Amygdala (tissue), 56 donors: ENCODE measurements around the gene TSPAN13.
A peak's percentile ranks its signal among the peaks of the same experiment; 100 is the strongest.
"Not testable (repeated sequence)": the region's sequence is repeated elsewhere in the genome, so short reads cannot be mapped to it uniquely, and the experiment has no call there.

ENCODE experiments used
- DNase-seq, 56 donors: peaks; one replicate each; lab custom pipeline; 2025; lab: John Stamatoyannopoulos, UW

Gene TSPAN13

GRCh38 chr7:16739863-16740622 is 13.5 kb upstream of the TSPAN13 start:
- no peak for DNase-seq

- DNase-seq: no peak
These were observed 13.0 kb upstream of the TSPAN13 start for GRCh38 chr7:16740623-16740953.

GRCh38 chr7:16740996-16741395 is 12.6 kb upstream of the TSPAN13 start:
- DNase-seq: no peak

- no peak for DNase-seq
These were observed 11.9 kb upstream of the TSPAN13 start for GRCh38 chr7:16741676-16742075.

GRCh38 chr7:16742547-16742946 is 11.0 kb upstream of the TSPAN13 start:
- no peak for DNase-seq

- DNase-seq: no peak
These were observed 10.3 kb upstream of the TSPAN13 start for GRCh38 chr7:16743236-16743635.

GRCh38 chr7:16744518-16745250 is 8.9 kb upstream of the TSPAN13 start:
- no peak for DNase-seq

- DNase-seq: no peak
These were observed 7.9 kb upstream of the TSPAN13 start for GRCh38 chr7:16745645-16746044.

GRCh38 chr7:16747102-16747501 is 6.5 kb upstream of the TSPAN13 start:
- DNase-seq: no peak

GRCh38 chr7:16753932-16754855 is 639 bp downstream of the TSPAN13 start:
- DNase-seq: peak in 24 of 56 donors; percentile 2 to 65 (median 39)

GRCh38 chr7:16754856-16755317 is 1.3 kb downstream of the TSPAN13 start:
- peak in 4 of 56 donors; percentile 7 to 49 (median 14) for DNase-seq

GRCh38 chr7:16755397-16755796 is 1.8 kb downstream of the TSPAN13 start:
- DNase-seq: no peak

GRCh38 chr7:16758036-16758435 is 4.5 kb downstream of the TSPAN13 start:
- DNase-seq: no peak

- DNase-seq: no peak
These were observed 5.4 kb downstream of the TSPAN13 start for GRCh38 chr7:16758631-16759611.

- DNase-seq: no peak
These were observed 6.3 kb downstream of the TSPAN13 start for GRCh38 chr7:16759840-16760239.

GRCh38 chr7:16762177-16762576 is 8.6 kb downstream of the TSPAN13 start:
- DNase-seq: no peak

- no peak for DNase-seq
These were observed 11.4 kb downstream of the TSPAN13 start for GRCh38 chr7:16764942-16765341.

- DNase-seq: no peak
These were observed 11.9 kb downstream of the TSPAN13 start for GRCh38 chr7:16765436-16765859.

- DNase-seq: not testable (repeated sequence)
These were observed 16.4 kb downstream of the TSPAN13 start for GRCh38 chr7:16769994-16770393.
